ENCODE measurements around the gene PLA2G2C.

GRCh38 chr1:20172033-20172590 lies 14.2 kb downstream of the PLA2G2C start:
- TF ChIP-seq CTCF (conservative IDR thresholded peaks at IDR 0.05 in 1 of 2, IDR thresholded peaks at IDR 0.05 in 1 of 2; ENCODE audit: extremely low read depth in 1 of 2, insufficient read depth in 1 of 2, low read depth in 1 of 2, low read length in 2 of 2) = no peak
- TF ChIP-seq EZH2 (IDR thresholded peaks at IDR 0.05; ENCODE audit: borderline replicate concordance, low read length) = no peak
